Fibroblast of skin of right quadriceps (primary cell): ENCODE measurements around the gene FASTKD1.
A peak's percentile ranks its signal among the peaks of the same experiment; 100 is the strongest.
"Not testable (repeated sequence)": the region's sequence is repeated elsewhere in the genome, so short reads cannot be mapped to it uniquely, and the experiment has no call there.

Source experiments
- DNase-seq: peaks from one replicate; pipeline ENCODE4 v3.0.0-alpha.2; 2013

Gene FASTKD1

DNA sequence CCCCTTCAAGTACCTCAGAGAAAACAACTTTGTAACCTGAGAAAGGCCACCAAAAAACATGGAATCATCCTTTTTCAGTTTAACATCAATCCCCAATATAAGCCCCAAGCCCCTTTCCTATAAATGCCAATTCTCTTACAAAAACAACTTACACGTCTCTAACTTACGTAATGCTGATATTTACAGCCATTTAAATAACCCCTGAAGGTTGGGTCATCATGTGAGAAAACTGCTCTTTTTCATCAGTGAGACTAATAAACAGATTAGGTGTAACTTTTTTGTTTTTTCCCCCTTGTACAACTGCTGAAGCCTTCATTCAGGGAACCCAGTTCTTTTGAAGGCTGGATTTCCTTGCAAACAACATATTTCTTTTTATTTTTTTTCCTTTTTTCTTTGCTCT is 3.7 kb downstream of the FASTKD1 start:
- no peak for DNase-seq

DNA sequence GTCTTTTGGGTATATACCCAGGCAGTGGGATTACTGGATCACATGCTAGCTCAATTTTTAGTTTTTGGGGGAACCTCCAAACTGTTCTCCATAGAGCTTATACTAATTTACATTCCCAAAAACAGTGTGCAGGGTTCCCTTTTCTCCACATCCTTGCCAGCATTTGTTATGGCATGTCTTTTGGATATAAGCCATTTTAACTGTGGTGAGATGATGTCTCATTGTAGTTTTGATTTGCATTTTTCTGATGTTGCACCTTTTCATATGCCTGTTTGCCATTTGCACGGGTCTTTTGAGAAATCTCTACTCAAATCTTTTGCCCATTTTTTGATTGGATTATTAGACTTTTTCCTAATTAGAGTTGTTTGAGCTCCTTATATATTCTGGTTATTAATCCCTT is 8.0 kb downstream of the FASTKD1 start:
- DNase-seq, result no peak

DNA sequence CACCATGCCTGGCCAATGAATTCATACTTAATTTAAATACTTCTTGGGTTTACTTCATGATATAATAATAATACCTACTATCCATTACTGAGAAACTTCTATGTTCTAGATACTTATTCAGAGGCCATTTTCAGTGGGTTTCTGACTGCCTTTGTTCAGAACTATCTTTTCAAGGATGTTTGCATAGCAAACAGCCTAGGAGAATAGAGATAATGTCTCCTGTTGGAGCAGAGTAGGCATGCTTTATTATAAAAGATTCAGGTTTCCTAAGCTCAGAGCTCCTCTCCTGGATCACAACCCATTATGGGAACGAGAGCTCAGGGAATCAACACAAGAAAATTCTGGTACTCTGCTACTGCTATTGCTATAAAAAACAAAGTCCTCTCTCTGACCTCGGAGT is 11.1 kb downstream of the FASTKD1 start:
- no peak for DNase-seq

DNA sequence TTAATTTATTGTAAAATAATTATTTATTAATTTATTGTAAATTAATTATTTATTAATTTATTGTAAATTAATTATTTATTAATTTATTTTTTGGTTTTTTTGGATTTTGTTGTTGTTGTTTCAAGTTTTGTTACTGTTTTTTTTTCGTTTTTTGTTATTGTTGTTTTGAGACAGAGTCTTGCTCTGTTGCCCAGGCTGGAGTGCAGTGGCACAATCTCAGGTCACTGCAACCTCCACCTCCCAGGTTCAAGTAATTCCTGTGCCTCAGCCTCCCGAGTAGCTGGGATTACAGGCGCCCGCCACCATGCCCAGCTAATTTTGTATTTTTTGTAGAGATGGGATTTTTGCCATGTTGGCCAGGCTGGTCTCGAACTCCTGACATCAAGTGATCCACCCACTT is 11.6 kb downstream of the FASTKD1 start:
- DNase-seq, result not testable (repeated sequence)

DNA sequence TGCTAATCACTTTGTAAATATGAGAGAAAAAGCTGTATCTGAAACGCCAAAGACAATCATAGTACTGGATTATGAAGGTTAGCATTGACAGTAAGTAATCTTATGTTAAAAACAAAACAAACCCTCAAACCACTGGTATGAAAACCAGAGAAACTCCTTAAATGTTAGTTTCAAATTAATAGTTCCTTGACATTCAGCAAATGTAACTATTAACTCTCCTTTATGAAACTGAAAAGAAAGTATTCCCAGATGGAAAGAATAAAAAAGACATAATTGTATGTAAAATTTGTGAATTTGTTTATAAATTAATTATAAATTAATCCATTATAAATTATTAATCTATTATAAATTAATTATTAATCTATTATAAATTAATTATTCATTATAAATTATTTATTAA is 12.3 kb downstream of the FASTKD1 start:
- no peak for DNase-seq

DNA sequence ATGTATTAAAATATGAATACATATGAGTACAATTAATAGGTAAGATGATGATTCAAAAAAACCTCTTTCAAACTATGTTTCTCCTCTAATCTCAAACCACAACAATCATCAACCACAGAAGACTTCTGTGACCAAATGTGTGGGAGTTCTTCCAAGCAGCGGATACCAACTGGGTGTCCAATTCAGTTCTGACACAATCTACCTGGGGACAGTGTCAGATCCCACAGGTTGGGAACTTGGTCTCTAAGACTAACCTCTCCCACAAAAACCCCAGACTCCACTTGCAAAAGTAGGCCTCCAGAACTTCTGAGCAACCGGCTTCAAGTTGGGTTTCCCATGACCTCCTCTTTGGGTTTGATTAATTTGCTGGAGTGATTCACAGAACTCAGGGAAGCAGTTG is 26.9 kb downstream of the FASTKD1 start:
- no peak for DNase-seq

DNA sequence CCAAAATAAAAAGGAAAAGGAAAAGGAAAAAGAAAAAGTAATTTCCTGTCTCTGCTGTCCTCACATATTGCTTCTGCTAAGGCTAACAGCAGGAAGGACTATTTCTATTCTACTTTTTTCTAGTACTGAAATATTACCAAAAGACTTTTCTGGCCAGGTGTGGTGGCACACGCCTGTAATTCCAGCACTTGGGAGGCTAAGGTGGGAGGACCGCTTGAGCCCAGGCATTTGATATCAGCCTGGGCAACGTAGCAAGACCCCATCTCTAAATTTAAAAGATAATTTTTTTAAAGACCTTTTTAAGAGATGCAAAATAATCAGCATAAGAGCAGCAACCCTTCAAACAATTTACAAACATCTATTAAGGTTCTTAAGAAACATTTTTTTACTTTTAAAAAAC is 31.2 kb downstream of the FASTKD1 start:
- no peak for DNase-seq

DNA sequence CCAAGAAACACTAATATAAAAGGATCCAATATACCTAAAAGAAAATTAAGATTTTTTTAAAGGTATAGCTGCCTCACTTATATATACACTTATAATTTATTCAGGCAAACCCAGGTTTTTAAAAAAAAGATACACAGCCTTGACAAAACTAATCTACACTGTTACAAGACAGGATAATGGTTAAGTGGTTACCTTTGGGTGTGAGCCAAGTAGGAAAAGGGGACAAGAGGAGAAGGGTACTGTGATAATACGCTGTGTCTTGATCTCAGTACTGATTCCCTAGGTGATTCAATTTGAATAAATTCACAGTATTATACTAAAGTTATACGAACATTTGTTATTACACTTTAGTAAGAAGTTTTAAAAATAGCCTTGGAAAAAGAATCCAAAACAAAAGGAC is 33.5 kb downstream of the FASTKD1 start:
- DNase-seq, result no peak

DNA sequence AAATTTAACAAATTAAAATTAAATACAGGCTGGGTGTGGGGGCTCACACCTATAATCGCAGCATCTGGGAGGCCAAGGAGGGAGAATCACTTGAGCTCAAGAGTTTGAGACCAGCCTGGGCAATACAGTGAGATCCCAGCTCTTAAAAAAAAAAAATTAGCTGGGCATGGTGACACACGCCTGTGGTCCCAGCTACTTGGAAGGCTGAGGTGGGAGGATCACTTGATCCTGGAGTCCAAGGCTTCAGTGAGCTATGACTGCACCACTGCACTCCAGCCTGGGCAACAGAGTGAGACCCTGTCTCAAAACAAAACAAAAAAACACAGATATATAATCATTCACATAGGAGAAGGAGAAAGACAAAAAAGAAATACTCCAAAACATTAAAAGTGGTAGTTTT is 34.2 kb downstream of the FASTKD1 start:
- not testable (repeated sequence) for DNase-seq

DNA sequence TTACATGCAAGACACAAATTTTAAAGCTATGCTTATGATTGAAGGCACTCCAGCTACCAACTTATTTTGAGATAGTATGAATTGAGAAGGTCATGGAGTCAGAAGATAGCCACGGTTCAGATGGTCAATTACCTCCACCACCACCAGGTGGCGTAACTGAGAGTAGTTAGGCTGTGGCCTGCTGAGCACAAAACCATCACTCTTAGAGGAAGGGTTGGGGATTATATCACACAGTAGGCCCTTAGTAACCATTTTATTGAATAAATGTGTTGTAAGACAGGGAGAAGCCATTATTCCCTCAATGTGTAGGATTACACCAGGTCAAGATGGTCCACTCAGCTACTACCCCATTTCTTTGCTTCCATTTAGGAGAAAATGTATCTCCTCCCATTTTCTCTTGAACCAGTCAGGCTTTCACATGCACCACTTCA is 45.4 kb downstream of the FASTKD1 start:
- DNase-seq, result peak; percentile 40

DNA sequence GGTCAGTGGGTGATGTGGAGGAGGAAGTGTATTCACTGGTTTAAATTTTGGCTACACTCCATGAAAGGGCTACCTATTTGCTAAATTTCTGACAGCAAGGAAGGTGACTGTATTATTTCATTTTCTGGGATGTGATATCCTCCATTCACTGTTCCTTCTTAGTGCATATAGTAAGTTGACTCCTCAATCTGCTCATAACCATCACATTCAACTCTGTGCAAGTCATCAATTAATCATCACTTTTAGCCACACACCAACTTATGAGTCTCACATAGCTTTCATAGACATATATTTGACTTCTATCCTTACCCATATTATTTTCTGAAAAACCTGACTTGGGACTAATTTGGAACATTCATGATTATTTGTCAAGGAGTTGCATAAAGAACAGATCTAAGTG is 47.2 kb downstream of the FASTKD1 start:
- DNase-seq, result peak; percentile 5

DNA sequence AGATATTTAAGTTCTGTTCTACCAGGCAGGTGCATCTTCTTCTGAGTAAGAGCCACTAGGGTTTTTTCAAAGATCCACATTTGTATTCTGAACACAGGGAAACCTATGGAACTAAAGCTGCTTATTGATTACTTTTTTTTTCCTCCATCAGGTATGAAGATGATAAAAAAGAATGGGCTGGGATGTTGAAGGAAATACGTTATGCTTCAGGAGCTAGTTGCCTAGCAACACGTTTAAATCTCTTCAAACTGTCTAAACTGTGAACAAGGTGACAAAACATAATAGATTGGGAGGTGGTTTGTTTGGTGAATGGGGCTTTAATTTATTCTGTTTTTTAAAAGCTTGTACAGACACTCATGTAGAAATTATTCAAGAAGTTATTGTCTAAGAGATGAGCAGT is 48.2 kb downstream of the FASTKD1 start:
- no peak for DNase-seq

DNA sequence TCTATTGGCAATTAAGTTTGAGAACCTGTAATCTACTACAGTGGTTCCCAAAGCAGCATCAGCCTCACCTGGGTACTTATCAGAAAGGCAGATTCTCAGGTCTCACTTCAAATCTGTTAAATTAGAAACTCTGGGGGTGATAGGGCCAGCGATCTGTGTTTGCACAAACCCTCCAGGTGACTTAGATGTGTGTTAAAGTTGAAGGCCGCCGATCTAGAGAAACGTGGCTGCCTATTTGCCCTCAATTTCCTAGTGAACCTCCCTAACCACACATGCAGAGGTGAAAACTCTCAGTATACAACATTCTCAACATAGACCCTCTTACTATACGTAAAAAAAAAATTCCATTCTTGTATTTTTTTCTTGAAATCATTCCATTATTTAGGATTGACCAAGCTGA is 50.0 kb downstream of the FASTKD1 start:
- no peak for DNase-seq

DNA sequence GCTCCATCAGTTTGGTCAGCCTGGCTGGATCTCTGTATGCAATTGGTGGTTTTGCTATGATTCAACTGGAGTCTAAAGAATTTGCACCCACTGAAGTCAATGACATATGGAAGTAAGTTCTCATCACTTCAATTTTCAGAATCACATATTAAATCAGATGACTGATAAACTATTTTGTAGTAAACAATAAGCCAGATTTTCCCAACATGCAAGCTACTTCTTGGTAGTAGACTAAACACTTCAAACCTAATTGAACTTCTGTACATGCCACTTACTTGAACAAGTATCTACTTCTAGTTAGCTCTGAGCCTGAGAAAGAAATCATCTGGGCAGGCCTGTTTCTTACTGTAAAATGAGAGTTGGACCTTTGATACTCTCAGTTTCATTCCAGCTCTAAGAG is 52.8 kb downstream of the FASTKD1 start:
- no peak for DNase-seq

DNA sequence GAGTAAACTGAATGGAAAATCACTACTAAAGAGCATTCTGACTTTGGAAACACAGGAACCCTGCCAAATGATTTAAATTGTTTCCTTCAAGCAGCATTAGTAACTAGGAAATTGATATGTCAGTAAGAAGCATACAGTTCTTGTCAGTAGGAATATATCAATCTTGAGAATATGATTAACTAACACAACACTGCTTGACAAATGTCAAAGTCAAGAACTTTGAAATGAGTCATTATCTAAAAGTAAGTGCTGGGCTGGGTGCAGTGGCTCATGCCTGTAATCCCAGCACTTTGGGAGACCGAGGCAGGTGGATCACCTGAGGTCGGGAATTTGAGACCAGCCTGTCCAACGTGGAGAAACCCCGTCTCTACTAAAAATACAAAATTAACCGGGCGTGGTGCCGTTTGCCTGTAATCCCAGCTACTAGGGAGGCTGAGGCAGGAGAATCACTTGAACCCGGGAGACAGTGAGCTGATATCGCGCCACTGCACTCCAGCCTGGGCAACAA is 57.1 kb downstream of the FASTKD1 start:
- DNase-seq, result not testable (repeated sequence)

DNA sequence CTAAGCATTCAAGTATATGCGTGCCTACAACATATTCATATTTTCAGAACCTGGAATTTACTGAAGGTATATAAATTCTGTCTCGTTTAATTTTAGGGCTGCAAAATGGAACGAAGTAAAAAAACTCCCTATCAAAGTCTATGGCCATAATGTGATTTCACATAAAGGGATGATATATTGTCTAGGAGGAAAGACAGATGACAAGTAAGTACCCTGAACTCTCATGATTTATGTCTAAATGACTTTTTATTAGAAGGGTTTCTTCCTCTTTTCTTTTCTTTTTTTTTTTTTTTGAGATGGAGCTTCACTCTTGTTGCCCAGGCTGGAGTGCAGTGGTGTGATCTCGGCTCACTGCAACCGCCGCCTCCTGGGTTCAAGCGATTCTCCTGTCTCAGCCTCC is 58.9 kb downstream of the FASTKD1 start:
- DNase-seq, result not testable (repeated sequence)

DNA sequence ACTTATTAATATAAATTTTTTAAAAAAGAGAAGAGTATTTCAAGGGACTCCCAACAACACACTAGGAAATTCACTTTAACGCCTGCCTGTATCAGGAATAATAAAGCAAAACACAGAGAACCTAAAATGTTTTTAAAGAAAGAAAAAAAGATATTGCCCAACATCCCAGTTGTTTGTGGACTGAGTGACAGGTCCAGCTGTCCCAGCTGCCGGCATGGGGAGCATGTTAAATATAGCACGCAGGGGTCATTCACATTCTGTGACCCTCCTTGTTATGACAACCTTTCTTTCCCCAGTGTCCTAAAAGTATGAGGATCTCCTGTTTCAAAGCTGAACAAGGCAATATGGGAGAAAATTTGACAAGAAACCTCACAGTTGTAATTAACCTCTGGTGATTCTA is 59.7 kb downstream of the FASTKD1 start:
- DNase-seq, result no peak

DNA sequence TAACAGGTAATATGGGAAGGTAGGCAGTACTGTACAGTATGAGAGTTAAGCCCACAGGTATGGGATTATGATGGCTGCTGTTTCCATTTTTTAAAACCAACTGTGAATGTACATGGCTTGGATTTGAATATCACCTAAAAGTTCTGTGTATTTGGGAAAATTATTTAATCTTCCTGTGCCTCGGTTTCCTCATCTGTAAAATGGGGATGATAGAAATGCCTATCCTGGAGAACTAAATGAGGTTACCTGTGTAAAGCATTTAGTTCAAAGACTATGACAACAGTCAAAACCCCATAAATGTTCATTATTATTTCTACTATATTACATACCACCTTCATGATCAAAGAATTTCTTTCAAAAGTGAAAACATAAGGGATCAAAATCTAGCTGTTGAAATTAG is 60.6 kb downstream of the FASTKD1 start:
- DNase-seq, result no peak

DNA sequence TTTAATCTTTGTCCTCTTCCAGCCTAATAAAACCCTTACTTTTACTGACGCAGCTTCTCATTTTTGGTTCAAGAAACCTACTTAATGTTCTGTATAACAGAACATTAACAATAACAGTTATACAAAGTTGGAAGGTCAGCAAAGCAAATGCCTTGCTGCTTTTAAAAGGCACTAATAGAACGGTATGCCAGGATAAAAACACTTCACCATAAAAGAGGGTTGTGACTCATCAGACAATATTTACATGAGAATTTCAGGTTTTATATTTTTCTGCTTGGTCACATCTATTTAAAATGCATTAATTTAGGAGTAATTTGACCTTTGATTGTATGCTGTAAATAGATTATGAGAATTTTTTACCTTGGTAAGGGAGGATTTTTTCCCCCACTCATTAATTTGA is 61.1 kb downstream of the FASTKD1 start:
- no peak for DNase-seq

DNA sequence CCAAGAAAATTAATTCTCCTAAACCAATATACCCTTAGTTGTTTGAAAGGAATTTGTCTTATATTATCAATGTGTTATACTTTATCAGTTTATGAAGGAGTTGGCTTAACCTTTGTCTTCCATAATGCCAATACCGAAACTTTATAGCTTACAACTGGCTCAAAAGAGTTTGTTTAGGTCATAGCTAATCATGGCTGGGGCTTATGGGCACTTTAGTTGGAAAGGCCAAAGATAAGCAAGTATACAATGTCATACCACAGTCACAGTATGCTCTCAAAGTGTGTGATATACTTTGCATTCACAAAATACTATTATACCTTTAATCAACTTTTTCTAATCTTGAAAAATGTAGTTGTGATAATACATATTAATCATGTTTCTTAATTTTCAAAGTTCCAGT is 61.8 kb downstream of the FASTKD1 start:
- no peak for DNase-seq

DNA sequence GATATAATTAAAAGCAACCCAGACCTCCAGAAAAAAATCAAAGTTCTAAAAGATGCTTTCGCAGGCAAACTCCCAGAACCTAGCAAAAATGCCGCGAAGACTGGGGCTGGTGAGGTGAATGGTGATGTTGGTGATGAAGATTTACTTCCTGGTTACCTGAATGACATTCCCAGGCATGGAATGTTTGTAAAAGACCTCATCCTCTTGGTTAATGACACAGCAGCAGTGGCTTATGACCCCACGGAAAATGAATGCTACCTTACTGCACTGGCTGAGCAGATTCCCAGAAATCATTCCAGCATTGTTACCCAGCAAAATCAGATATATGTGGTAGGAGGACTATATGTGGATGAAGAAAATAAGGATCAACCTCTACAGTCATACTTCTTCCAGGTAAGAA is 63.2 kb downstream of the FASTKD1 start:
- DNase-seq, result no peak

DNA sequence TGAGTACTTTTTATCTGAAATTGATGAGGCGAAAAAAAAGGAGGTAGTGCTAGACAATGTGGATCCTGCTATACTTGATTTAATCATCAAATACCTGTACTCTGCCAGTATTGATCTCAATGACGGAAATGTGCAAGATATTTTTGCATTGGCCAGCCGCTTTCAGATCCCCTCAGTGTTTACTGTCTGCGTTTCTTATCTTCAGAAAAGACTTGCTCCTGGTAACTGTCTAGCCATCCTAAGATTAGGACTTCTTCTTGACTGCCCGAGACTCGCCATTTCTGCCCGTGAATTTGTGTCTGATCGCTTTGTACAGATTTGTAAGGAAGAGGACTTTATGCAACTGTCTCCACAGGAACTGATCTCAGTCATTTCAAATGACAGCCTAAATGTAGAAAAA is 63.7 kb downstream of the FASTKD1 start:
- no peak for DNase-seq

DNA sequence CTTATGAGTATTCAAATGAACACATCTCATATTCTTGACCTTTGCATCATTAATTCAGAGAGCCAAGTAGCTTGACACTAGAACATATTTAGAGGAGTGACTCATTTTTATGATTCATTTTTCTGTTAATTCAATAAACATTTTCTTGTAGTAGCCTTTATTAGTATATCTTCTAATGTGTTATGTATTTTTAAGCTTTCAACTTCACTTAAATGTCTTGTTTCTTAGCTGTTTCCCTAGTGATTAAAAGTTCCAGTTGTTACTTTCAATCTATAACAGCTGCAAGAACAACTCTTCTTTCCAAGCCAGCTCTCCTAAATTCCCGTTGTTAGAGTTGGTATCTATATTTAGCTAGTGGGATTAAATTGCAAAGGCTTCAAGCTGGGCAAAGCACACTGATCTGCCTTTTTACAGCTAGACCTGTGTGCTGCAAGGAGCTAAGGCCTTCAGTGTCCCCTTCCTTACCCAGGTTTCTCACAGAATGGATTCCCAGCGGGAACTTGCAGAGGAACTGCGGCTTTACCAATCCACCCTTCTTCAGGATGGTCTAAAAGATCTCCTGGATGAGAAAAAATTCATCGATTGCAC is 64.3 kb downstream of the FASTKD1 start, which contains the start of gene KLHL41:
TSS of gene KLHL41 (plus strand) at position 405 of the 588 bp plus-strand sequence. CDS start at position 482, 77 bp downstream.
- peak; percentile 23 for DNase-seq

DNA sequence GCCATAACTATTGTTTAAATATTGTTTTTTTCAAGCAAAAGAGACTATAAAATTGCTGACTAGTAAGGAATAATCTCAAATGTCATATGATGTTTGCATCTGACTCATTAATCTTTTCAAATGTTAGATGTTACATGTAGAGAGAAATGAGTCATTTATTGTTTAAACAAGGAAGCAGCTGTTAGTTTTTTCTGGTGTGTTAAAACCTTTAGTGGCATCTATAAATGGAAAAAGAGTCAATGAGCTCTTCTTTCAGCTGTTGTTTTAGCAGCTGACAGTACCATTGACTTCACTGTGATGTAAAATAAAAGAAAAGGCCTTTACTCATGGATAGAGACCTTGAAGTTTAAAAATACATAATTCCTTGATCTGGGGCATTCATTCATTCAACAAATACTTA is 66.0 kb downstream of the FASTKD1 start:
- peak; percentile 47 for DNase-seq

DNA sequence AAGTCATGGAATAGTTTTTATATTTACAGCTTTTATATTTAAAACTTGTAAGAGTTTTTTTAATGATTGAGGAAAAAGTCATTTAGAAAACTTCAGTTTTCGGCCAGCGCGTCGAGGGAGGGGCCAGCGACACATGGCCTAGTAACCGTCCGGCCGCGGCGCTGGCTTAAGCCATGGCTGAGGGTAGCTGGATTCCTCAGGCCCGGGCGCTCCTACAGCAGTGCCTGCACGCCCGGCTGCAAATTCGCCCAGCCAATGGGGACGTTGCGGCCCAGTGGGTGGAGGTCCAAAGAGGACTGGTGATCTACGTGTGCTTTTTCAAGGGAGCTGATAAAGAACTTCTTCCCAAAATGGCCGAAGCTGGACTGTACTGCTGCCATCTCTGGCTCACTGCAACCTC is 69.0 kb downstream of the FASTKD1 start:
- no peak for DNase-seq
